CD4-positive, alpha-beta T cell (primary cell): ENCODE results near the gene EXD2. TPM values are rescaled to one million over a fixed set of nuclear protein-coding genes. Genes with fewer than 3 reads are reported as not detected.

Experiments used
- ATAC-seq: fragments of 200-7000 bp; cut with Tn5 transposase; one replicate; pipeline ENCODE4 v1.10.0; 2022; ENCODE audit warnings: mild to moderate bottlenecking; ENCODE audit not compliant: poor library complexity
- CTCF ChIA-PET: fragments of 350-600 bp; sonication (Branson Sonifier 250); formaldehyde crosslinking; loops from one replicate; lab custom pipeline; 2021; ENCODE audit warnings: antibody characterized with exemption, inconsistent platforms; lab: Charles Lee
- POLR2A ChIA-PET: fragments of 350-600 bp; sonication (Branson Sonifier 250); formaldehyde crosslinking; loops from one replicate; lab custom pipeline; 2021; ENCODE audit warnings: antibody characterized with exemption, inconsistent platforms; lab: Charles Lee
- DNase-seq, 14 experiments: peaks; one replicate each; pipeline ENCODE4 v3.0.0-alpha.2; 2013 to 2020; ENCODE audit warnings: mixed read lengths in 2 of 14
- H3K27ac ChIP-seq, 2 donors: one replicate each; pipeline versions ENCODE4 v1.5.1 to v1.7.0; 2013; ENCODE audit warnings: low read length in 2 of 2, low read depth in 1 of 2, mild to moderate bottlenecking in 1 of 2
- H3K27me3 ChIP-seq, 2 experiments: 1 replicate in 1 of 2; 2 replicates in 1 of 2; pipeline versions ENCODE4 v1.6.1 to v1.7.0; 2013; ENCODE audit warnings: low read length in 2 of 2, control low read depth in 1 of 2, mild to moderate bottlenecking in 1 of 2, moderate library complexity in 1 of 2; ENCODE audit not compliant: insufficient read depth in 2 of 2, control insufficient read depth in 1 of 2
- H3K36me3 ChIP-seq: one replicate; pipeline ENCODE4 v1.6.1; 2013; ENCODE audit warnings: low read length, control low read depth; ENCODE audit not compliant: insufficient read depth
- H3K4me1 ChIP-seq: one replicate; pipeline ENCODE4 v1.6.1; 2013; ENCODE audit warnings: low read length, control low read depth; ENCODE audit not compliant: insufficient read depth
- H3K4me3 ChIP-seq: one replicate; pipeline ENCODE4 v1.5.1; 2013; ENCODE audit warnings: mild to moderate bottlenecking, low read length, moderate library complexity
- H3K9me3 ChIP-seq, 2 experiments: 1 replicate in 1 of 2; 2 replicates in 1 of 2; pipeline versions ENCODE4 v1.6.1 to v1.7.0; 2013; ENCODE audit warnings: low read length in 2 of 2, mild to moderate bottlenecking in 2 of 2, control low read depth in 1 of 2, moderate library complexity in 1 of 2; ENCODE audit not compliant: control insufficient read depth in 1 of 2, insufficient read depth in 1 of 2
- H3K27ac Mint-ChIP-seq: one replicate; pipeline ENCODE4 v1.8.0; 2020; ENCODE audit warnings: mixed read lengths
- H3K27me3 Mint-ChIP-seq: one replicate; pipeline ENCODE4 v1.8.0; 2021; ENCODE audit warnings: mixed read lengths
- H3K36me3 Mint-ChIP-seq: one replicate; pipeline ENCODE4 v1.8.0; 2021; ENCODE audit warnings: low read depth, mixed read lengths
- H3K4me1 Mint-ChIP-seq: one replicate; pipeline ENCODE4 v1.8.0; 2021; ENCODE audit warnings: low read depth, mixed read lengths
- H3K4me3 Mint-ChIP-seq: one replicate; pipeline ENCODE4 v1.8.0; 2020; ENCODE audit warnings: mild to moderate bottlenecking, mixed read lengths
- H3K9me3 Mint-ChIP-seq: one replicate; pipeline ENCODE4 v1.8.0; 2020; ENCODE audit warnings: mixed read lengths
- CTCF ChIP-seq: fragments of 200-600 bp; IDR thresholded peaks from one replicate; pipeline ENCODE4 v1.8.0; 2022; ENCODE audit warnings: antibody characterized with exemption, mild to moderate bottlenecking
- intact Hi-C, 2 experiments: fragments of 100-400 bp; cut with DNase I in 1 of 2; cut with micrococcal nuclease in 1 of 2; formaldehyde crosslinking; loops; one replicate each; pipeline versions ENCODE4 v1.15.1 to v1.9.0; 2023 to 2025; cut with DNase I, micrococcal nuclease
- total RNA-seq, 174 experiments: library from RNA in 2 of 174; stranded (reverse) in 2 of 174; gene quantifications; one replicate each; pipeline ENCODE4 v1.2.3 and lab custom pipeline; 2021 to 2026

EXD2 gene
- total RNA-seq, 2 experiments from 2014 or later: 6.6 to 7.0 TPM

- ATAC-seq (no peak), DNase-seq (no peak)
- no peak for TF ChIP-seq CTCF
- no peak overlapping the region for H3K4me3 Mint-ChIP-seq
- H3K36me3 ChIP-seq: no peaks in the 10 kb centered on the region
- H3K27ac ChIP-seq: no peak overlapping the region
- no peaks in the 10 kb centered on the region for H3K4me1 Mint-ChIP-seq
- ChIA-PET CTCF (no interaction called here), POLR2A (no interaction called here)
- H3K9me3 Mint-ChIP-seq: no peaks in the 10 kb centered on the region
- intact Hi-C loops: no loop called here
- H3K27ac Mint-ChIP-seq: no peak overlapping the region
- no peak overlapping the region for H3K4me3 ChIP-seq
- H3K4me1 ChIP-seq: no peaks in the 10 kb centered on the region
- H3K27me3 ChIP-seq: no peaks in the 10 kb centered on the region
- H3K27me3 Mint-ChIP-seq: peaks cover 3% of the 10 kb centered on the region
- no peaks in the 10 kb centered on the region for H3K36me3 Mint-ChIP-seq
- no peaks in the 10 kb centered on the region for H3K9me3 ChIP-seq
These were observed 100.1 kb downstream of the EXD2 start for GRCh38 chr14:69291396-69291795.

- Histone ChIP-seq H3K4me1 (no peaks in the 10 kb centered on the region), H3K36me3 (no peaks in the 10 kb centered on the region), H3K4me3 (no peak overlapping the region), H3K27me3 (no peaks in the 10 kb centered on the region), H3K9me3 (no peaks in the 10 kb centered on the region), H3K27ac (no peak overlapping the region)
- H3K36me3 Mint-ChIP-seq: no peaks in the 10 kb centered on the region
- H3K4me1 Mint-ChIP-seq: no peaks in the 10 kb centered on the region
- TF ChIP-seq CTCF: no peak
- H3K27ac Mint-ChIP-seq: no peak overlapping the region
- DNase-seq (no peak), ATAC-seq (no peak)
- CTCF ChIA-PET: no interaction called here
- intact Hi-C loops: no loop called here
- POLR2A ChIA-PET: no interaction called here
- no peak overlapping the region for H3K4me3 Mint-ChIP-seq
- H3K27me3 Mint-ChIP-seq: peaks cover 3% of the 10 kb centered on the region
- no peaks in the 10 kb centered on the region for H3K9me3 Mint-ChIP-seq
These were observed 100.7 kb downstream of the EXD2 start for GRCh38 chr14:69291891-69292561.

Other genes with a start within 250 kb of the EXD2 start
- gene ACTN1, start 212.2 kb upstream of the EXD2 start, total RNA-seq: 100 to 1,000 TPM; 128 to 143 TPM
- gene DCAF5, start 38.4 kb upstream of the EXD2 start, total RNA-seq: 10 to 100 TPM; 60.9 to 61.5 TPM
- not detected for gene GALNT16, start 68.7 kb downstream of the EXD2 start, total RNA-seq
- gene ERH, start 206.8 kb downstream of the EXD2 start, total RNA-seq: 10 to 100 TPM; 87.0 to 96.3 TPM
- 10 to 100 TPM; 19.5 to 20.5 TPM for gene SLC39A9, start 207.2 kb downstream of the EXD2 start, total RNA-seq